ENCODE results near the gene MYL7.

DNA sequence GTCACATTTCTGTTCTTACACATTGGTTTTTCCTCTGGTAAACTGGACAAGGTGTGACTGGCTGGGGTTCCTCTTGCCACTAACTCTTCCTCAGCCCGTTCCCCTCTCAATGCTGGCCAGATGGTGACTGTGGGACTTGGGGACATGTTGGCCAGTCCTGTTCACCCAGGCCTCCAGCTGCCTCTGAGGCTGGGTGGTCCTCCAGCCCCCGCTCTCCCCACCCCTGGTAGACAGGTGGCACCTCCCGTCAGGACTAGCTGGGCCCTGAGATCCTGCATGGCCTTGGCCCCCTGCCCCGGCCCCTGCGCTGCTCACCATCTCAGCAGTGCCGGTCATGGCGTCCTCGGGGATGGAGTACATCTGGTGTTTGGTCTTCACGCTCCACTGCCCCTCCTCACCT is 10.8 kb upstream of the MYL7 start:
- TF ChIP-seq EZH2 (IDR thresholded peaks at IDR 0.05; ENCODE audit: borderline replicate concordance, low read depth, low read length, severe bottlenecking) (no peak), POLR2AphosphoS5 (IDR thresholded peaks at IDR 0.05; ENCODE audit: insufficient read depth, low read depth, low read length) (no peak), POLR2A (IDR thresholded peaks at IDR 0.05; ENCODE audit: low read depth, low read length) (no peak), MYC (IDR thresholded peaks at IDR 0.05; ENCODE audit: low read depth, low read length) (no peak)
- TF ChIP-seq, protein P1, sequence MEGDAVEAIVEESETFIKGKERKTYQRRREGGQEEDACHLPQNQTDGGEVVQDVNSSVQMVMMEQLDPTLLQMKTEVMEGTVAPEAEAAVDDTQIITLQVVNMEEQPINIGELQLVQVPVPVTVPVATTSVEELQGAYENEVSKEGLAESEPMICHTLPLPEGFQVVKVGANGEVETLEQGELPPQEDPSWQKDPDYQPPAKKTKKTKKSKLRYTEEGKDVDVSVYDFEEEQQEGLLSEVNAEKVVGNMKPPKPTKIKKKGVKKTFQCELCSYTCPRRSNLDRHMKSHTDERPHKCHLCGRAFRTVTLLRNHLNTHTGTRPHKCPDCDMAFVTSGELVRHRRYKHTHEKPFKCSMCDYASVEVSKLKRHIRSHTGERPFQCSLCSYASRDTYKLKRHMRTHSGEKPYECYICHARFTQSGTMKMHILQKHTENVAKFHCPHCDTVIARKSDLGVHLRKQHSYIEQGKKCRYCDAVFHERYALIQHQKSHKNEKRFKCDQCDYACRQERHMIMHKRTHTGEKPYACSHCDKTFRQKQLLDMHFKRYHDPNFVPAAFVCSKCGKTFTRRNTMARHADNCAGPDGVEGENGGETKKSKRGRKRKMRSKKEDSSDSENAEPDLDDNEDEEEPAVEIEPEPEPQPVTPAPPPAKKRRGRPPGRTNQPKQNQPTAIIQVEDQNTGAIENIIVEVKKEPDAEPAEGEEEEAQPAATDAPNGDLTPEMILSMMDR (IDR thresholded peaks at IDR 0.05; ENCODE audit: extremely low read depth in 1 of 2, insufficient read depth in 1 of 2, low read depth in 1 of 2, low read length in 2 of 2): no peak

Data from endothelial cell of umbilical vein (primary cell).